HEK293 (cell line): Measurements from ENCODE around the gene WDR55.

Experiments used
- CTCF ChIA-PET: fragments of 350-600 bp; formaldehyde crosslinking; extraction: SDS; loops from one replicate; lab custom pipeline; 2021; ENCODE audit warnings: antibody characterized with exemption; lab: Yijun Ruan, JAX
- POLR2A ChIA-PET: fragments of 300-600 bp; formaldehyde crosslinking; extraction: SDS; loops from one replicate; lab custom pipeline; 2020; ENCODE audit warnings: antibody characterized with exemption, inconsistent platforms; lab: Yijun Ruan, JAX
- H3K27ac ChIP-seq: fragments of 200-500 bp; sonication (Bioruptor generic); 2 replicates; pipeline ENCODE4 v1.5.1; 2014; ENCODE audit warnings: low read depth, low read length, control low read depth, inconsistent platforms; ENCODE audit errors: extremely low read depth
- H3K36me3 ChIP-seq, 2 experiments: fragments of 200-500 bp in 1 of 2; sonication (Bioruptor generic) in 1 of 2; 1 replicate in 1 of 2; 2 replicates in 1 of 2; pipeline ENCODE4 v1.5.1; 2014 to 2017; ENCODE audit warnings: inconsistent platforms in 2 of 2, low read length in 2 of 2; ENCODE audit not compliant: control insufficient read depth in 2 of 2, insufficient read depth in 1 of 2
- H3K4me1 ChIP-seq: fragments of 200-500 bp; sonication (Bioruptor generic); 2 replicates; pipeline ENCODE4 v1.5.1; 2014; ENCODE audit warnings: mild to moderate bottlenecking, low read length, inconsistent platforms; ENCODE audit not compliant: control insufficient read depth, insufficient read depth
- H3K4me3 ChIP-seq: 2 replicates; pipeline ENCODE4 v1.5.1; 2011; ENCODE audit warnings: low read depth, mild to moderate bottlenecking, control low read depth, low read length, moderate library complexity
- H3K9me3 ChIP-seq: fragments of 200-500 bp; sonication (Bioruptor generic); 2 replicates; pipeline ENCODE4 v1.5.1; 2014; ENCODE audit warnings: low read depth, low read length, inconsistent platforms; ENCODE audit not compliant: control insufficient read depth, insufficient read depth
- GFI1B ChIP-seq: fragments of 450-650 bp; formaldehyde crosslinking; IDR thresholded peaks from 2 replicates; pipeline ENCODE4 v1.5.1; 2016; ENCODE audit warnings: missing biosample characterization, missing genetic modification characterization
- GLI2 ChIP-seq: fragments of 450-650 bp; formaldehyde crosslinking; IDR thresholded peaks from 2 replicates; pipeline ENCODE4; 2017; ENCODE audit warnings: missing biosample characterization, missing genetic modification characterization, low read depth, borderline replicate concordance
- KLF8 ChIP-seq: fragments of 450-650 bp; formaldehyde crosslinking; IDR thresholded peaks from 2 replicates; pipeline ENCODE4 v1.5.1; 2016; ENCODE audit warnings: missing biosample characterization, missing genetic modification characterization
- ZBTB17 ChIP-seq: fragments of 450-650 bp; formaldehyde crosslinking; IDR thresholded peaks from 2 replicates; pipeline ENCODE4 v1.5.1; 2016; ENCODE audit warnings: missing biosample characterization, missing genetic modification characterization
- ZNF10 ChIP-seq: fragments of 450-650 bp; formaldehyde crosslinking; IDR thresholded peaks from 2 replicates; pipeline ENCODE4 v1.5.1; 2017; ENCODE audit warnings: missing biosample characterization, missing genetic modification characterization
- ZNF175 ChIP-seq: fragments of 450-650 bp; formaldehyde crosslinking; IDR thresholded peaks from 2 replicates; pipeline ENCODE4 v1.5.1; 2016; ENCODE audit warnings: missing biosample characterization, missing genetic modification characterization
- ZNF223 ChIP-seq: fragments of 450-650 bp; formaldehyde crosslinking; IDR thresholded peaks from 2 replicates; pipeline ENCODE4 v1.5.1; 2016; ENCODE audit warnings: missing biosample characterization, missing genetic modification characterization
- ZNF26 ChIP-seq: fragments of 450-650 bp; formaldehyde crosslinking; IDR thresholded peaks from 2 replicates; pipeline ENCODE4 v1.5.1; 2016; ENCODE audit warnings: missing biosample characterization, missing genetic modification characterization
- ZNF292 ChIP-seq: fragments of 450-650 bp; formaldehyde crosslinking; IDR thresholded peaks from 2 replicates; pipeline ENCODE4 v1.5.1; 2016; ENCODE audit warnings: low read depth, missing biosample characterization, missing genetic modification characterization, borderline replicate concordance
- ZNF350 ChIP-seq: fragments of 450-650 bp; formaldehyde crosslinking; IDR thresholded peaks from 2 replicates; pipeline ENCODE4 v1.5.0; 2017; ENCODE audit warnings: missing biosample characterization, mild to moderate bottlenecking, missing genetic modification characterization
- ZNF362 ChIP-seq: fragments of 450-650 bp; formaldehyde crosslinking; IDR thresholded peaks from 2 replicates; pipeline ENCODE4 v1.5.1; 2016; ENCODE audit warnings: missing biosample characterization, missing genetic modification characterization
- ZNF366 ChIP-seq: fragments of 450-650 bp; formaldehyde crosslinking; conservative IDR thresholded peaks from 2 replicates; pipeline ENCODE4 v1.5.1; 2016; ENCODE audit warnings: missing biosample characterization, missing genetic modification characterization
- ZNF433 ChIP-seq: fragments of 450-650 bp; formaldehyde crosslinking; IDR thresholded peaks from 2 replicates; pipeline ENCODE4 v1.5.1; 2016; ENCODE audit warnings: missing biosample characterization, missing genetic modification characterization, low read depth
- ZNF529 ChIP-seq: fragments of 450-650 bp; formaldehyde crosslinking; IDR thresholded peaks from 2 replicates; pipeline ENCODE4 v1.5.1; 2017; ENCODE audit warnings: missing genetic modification characterization, missing biosample characterization; ENCODE audit not compliant: insufficient replicate concordance
- ZNF626 ChIP-seq: fragments of 450-650 bp; sonication (Bioruptor Pico); formaldehyde crosslinking; IDR thresholded peaks from 2 replicates; pipeline ENCODE4 v1.5.1; 2018; ENCODE audit warnings: missing biosample characterization, missing genetic modification characterization, inconsistent platforms
- ZNF792 ChIP-seq: fragments of 450-650 bp; formaldehyde crosslinking; IDR thresholded peaks from 2 replicates; pipeline ENCODE4 v1.5.1; 2016; ENCODE audit warnings: missing biosample characterization, missing genetic modification characterization
- ZNF843 ChIP-seq: fragments of 450-650 bp; formaldehyde crosslinking; IDR thresholded peaks from 2 replicates; pipeline ENCODE4 v1.5.1; 2016; ENCODE audit warnings: missing biosample characterization, missing genetic modification characterization
- ZSCAN16 ChIP-seq: fragments of 450-650 bp; formaldehyde crosslinking; IDR thresholded peaks from 2 replicates; pipeline ENCODE4 v1.5.1; 2016; ENCODE audit warnings: missing biosample characterization, missing genetic modification characterization
- TF ChIP-seq, protein P1 (sequence below): fragments of 450-650 bp; IDR thresholded peaks from 2 replicates; pipeline ENCODE4 v1.5.1; 2018; ENCODE audit warnings: missing biosample characterization, missing genetic modification characterization
- TF ChIP-seq, protein P2 (sequence below): sonication (generic); formaldehyde crosslinking; IDR thresholded peaks from 2 replicates; pipeline ENCODE4 v1.8.1; 2022; ENCODE audit warnings: mild to moderate bottlenecking, moderate library complexity, missing genetic modification reagents
- TF ChIP-seq, protein P3 (sequence below): fragments of 450-650 bp; formaldehyde crosslinking; conservative IDR thresholded peaks from 2 replicates; pipeline ENCODE4 v1.5.1; 2016; ENCODE audit warnings: low read depth, missing biosample characterization, missing genetic modification characterization

WDR55 gene

DNA sequence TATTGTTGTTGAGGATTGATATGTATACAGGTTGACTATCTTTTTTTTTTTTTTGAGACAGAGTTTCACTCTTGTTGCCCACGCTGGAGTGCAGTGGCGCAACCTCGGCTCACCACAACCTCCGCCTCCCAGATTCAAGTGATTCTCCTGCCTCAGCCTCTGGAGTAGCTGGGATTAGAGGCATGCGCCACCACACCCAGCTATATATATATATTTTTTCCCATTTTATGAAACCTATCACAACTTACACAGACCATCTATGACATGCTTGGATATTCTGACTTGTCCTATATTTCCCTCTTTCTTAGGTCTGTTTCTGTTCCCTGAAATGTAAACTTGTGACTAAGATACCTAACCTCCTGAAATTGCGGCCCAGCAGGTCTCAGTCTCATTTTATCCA lies 36.7 kb upstream of the WDR55 start (continued):
- TF ChIP-seq ZNF26 (tag by site-specific recombination) (0 out of 2 replicates have a peak, but pooled peaks have one; percentile 15), ZNF362 (peak; percentile 67; the same call in 1 of the 2 replicates), GFI1B (tag by site-specific recombination) (no peak), ZNF626 (tag by site-specific recombination) (peak; percentile 43; the same call in 1 of the 2 replicates), ZBTB17 (tag by site-specific recombination) (no peak), ZNF175 (tag by site-specific recombination) (no peak)

GRCh38 chr5:140628711-140629110 lies 36.0 kb upstream of the WDR55 start:
- CTCF ChIA-PET = no interaction called here

DNA sequence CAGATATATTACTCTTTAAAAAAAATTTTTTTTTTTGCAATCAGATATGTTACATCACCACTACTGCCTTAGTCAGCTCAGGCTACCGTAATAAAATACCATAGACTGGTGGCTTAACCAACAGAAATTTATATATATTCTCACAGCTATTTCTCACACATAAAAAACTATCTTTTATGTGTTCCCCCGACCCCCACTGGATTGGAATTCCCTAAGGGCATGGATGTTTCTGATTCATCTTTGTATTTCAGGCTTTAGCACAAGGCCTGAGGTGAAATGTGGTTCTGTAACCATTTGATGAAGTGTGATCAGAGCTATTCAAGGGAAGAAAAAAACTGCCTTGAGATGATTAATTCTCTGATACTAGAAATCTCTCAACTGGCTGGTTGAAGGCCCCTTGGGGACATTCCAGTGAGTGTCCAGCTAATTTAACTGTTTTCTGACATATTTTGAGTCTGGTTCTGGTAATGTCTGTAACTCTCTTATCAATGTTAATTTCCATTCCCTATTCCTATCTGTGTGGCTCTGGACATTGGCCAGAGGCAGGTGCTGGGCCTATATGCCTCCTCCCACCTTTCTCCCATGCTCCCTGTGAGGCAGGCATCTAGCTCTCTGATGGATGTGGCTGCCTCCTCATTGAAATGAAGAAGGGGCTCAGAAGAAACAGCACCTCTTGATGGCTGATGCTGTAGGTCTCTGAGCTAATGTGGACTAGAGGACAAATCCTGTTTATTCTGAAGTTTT lies 34.2 kb upstream of the WDR55 start:
- POLR2A ChIA-PET = interaction anchor here (1.5 kb wide), 1 partner anchor 17 kb away, joined by 8 read pairs; the partner anchor contains the start of genes IK and NDUFA2
- Histone ChIP-seq H3K4me1 (no peaks in the 10 kb centered on the region), H3K4me3 (no peak overlapping the region), H3K36me3 (no peaks in the 10 kb centered on the region), H3K27ac (no peak overlapping the region), H3K9me3 (no peaks in the 10 kb centered on the region; the same call in 1 of the 2 replicates)
- CTCF ChIA-PET = interaction anchor here (0.6 to 0.7 kb wide), 3 partner anchors 17 to 258 kb away, joined by 3 to 4 read pairs (median 3); no protein-coding TSS in a partner anchor
- TF ChIP-seq ZNF792 (tag by site-specific recombination) (no peak), ZNF350 (no peak), ZNF433 (tag by site-specific recombination) (no peak), ZNF10 (tag by site-specific recombination) (no peak), ZNF362 (no peak), GLI2 (tag by site-specific recombination) (no peak)
- TF ChIP-seq, protein P1, sequence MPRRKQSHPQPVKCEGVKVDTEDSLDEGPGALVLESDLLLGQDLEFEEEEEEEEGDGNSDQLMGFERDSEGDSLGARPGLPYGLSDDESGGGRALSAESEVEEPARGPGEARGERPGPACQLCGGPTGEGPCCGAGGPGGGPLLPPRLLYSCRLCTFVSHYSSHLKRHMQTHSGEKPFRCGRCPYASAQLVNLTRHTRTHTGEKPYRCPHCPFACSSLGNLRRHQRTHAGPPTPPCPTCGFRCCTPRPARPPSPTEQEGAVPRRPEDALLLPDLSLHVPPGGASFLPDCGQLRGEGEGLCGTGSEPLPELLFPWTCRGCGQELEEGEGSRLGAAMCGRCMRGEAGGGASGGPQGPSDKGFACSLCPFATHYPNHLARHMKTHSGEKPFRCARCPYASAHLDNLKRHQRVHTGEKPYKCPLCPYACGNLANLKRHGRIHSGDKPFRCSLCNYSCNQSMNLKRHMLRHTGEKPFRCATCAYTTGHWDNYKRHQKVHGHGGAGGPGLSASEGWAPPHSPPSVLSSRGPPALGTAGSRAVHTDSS (tag by site-specific recombination) = no peak
- TF ChIP-seq, protein P2, sequence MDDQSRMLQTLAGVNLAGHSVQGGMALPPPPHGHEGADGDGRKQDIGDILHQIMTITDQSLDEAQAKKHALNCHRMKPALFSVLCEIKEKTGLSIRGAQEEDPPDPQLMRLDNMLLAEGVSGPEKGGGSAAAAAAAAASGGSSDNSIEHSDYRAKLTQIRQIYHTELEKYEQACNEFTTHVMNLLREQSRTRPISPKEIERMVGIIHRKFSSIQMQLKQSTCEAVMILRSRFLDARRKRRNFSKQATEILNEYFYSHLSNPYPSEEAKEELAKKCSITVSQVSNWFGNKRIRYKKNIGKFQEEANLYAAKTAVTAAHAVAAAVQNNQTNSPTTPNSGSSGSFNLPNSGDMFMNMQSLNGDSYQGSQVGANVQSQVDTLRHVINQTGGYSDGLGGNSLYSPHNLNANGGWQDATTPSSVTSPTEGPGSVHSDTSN (CRISPR knock-in tag) = no peak

More at GRCh38 chr5:140628711-140629110, 36.0 kb upstream of the WDR55 start:
- Histone ChIP-seq H3K4me1 (no peaks in the 10 kb centered on the region), H3K4me3 (no peak overlapping the region), H3K9me3 (no peaks in the 10 kb centered on the region; the same call in 1 of the 2 replicates), H3K27ac (no peak overlapping the region), H3K36me3 (no peaks in the 10 kb centered on the region)
- POLR2A ChIA-PET = no interaction called here
- TF ChIP-seq ZNF292 (tag by site-specific recombination) (no peak), ZNF175 (tag by site-specific recombination) (no peak), ZNF366 (tag by site-specific recombination) (no peak), KLF8 (tag by site-specific recombination) (no peak), ZNF529 (tag by site-specific recombination) (no peak), ZSCAN16 (tag by site-specific recombination) (no peak), ZNF223 (no peak), ZNF843 (tag by site-specific recombination) (no peak)
- TF ChIP-seq, protein P3, sequence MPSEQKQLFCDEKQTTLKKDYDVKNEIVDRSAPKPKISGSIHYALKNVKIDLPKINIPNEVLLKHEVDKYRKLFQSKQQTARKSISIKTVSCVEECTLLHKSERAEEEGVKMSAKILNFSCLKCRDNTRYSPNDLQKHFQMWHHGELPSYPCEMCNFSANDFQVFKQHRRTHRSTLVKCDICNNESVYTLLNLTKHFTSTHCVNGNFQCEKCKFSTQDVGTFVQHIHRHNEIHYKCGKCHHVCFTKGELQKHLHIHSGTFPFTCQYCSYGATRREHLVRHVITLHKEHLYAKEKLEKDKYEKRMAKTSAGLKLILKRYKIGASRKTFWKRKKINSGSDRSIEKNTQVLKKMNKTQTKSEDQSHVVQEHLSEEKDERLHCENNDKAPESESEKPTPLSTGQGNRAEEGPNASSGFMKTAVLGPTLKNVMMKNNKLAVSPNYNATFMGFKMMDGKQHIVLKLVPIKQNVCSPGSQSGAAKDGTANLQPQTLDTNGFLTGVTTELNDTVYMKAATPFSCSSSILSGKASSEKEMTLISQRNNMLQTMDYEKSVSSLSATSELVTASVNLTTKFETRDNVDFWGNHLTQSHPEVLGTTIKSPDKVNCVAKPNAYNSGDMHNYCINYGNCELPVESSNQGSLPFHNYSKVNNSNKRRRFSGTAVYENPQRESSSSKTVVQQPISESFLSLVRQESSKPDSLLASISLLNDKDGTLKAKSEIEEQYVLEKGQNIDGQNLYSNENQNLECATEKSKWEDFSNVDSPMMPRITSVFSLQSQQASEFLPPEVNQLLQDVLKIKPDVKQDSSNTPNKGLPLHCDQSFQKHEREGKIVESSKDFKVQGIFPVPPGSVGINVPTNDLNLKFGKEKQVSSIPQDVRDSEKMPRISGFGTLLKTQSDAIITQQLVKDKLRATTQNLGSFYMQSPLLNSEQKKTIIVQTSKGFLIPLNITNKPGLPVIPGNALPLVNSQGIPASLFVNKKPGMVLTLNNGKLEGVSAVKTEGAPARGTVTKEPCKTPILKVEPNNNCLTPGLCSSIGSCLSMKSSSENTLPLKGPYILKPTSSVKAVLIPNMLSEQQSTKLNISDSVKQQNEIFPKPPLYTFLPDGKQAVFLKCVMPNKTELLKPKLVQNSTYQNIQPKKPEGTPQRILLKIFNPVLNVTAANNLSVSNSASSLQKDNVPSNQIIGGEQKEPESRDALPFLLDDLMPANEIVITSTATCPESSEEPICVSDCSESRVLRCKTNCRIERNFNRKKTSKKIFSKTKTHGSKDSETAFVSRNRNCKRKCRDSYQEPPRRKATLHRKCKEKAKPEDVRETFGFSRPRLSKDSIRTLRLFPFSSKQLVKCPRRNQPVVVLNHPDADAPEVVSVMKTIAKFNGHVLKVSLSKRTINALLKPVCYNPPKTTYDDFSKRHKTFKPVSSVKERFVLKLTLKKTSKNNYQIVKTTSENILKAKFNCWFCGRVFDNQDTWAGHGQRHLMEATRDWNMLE (tag by site-specific recombination) = no peak
